ENCODE results near the gene CHMP2A. TPM values are rescaled to one million over a fixed set of nuclear protein-coding genes. Genes with fewer than 3 reads are reported as not detected.

The CHMP2A gene
- total and polyA plus RNA-seq, 2 of the 13 experiments (the other 11 are each of a cell fraction or from before 2014, with no cell fraction given) = 49.7 to 55.0 TPM

DNA sequence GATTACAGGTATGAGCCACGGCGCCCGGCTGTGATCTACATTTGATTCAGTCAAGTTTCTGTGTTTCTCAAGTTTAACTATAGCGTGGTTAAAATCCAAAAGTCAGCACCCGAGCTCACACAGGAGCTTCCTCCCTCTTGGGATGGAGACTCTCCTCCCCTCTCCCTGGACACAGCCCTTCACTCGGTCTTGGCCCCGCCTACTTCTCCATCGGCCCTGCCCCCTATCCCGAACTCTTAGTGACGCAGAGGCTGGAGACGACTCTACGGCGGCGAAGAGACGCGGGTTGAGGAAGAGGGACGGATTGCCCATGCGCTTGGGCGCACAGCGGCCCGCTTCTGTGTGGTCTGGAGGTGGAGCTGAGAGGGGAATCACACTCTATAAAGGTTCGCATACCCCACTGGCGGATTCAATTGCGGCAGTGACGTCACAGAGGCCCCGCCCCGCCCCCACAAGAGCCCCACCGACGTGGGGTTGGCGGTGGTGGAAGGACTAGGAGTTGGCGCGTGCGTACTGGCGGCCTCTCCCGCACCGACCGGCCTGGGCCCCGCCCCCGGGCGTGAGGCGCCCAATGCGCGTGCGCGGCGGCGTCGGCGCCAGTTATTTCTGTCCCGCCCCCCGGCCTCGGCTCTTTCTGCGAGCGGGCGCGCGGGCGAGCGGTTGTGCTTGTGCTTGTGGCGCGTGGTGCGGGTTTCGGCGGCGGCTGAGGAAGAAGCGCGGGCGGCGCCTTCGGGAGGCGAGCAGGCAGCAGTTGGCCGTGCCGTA, 10.9 kb downstream of the CHMP2A start, which contains the start of gene TRIM28 (continued):
- TF ChIP-seq, protein P1, sequence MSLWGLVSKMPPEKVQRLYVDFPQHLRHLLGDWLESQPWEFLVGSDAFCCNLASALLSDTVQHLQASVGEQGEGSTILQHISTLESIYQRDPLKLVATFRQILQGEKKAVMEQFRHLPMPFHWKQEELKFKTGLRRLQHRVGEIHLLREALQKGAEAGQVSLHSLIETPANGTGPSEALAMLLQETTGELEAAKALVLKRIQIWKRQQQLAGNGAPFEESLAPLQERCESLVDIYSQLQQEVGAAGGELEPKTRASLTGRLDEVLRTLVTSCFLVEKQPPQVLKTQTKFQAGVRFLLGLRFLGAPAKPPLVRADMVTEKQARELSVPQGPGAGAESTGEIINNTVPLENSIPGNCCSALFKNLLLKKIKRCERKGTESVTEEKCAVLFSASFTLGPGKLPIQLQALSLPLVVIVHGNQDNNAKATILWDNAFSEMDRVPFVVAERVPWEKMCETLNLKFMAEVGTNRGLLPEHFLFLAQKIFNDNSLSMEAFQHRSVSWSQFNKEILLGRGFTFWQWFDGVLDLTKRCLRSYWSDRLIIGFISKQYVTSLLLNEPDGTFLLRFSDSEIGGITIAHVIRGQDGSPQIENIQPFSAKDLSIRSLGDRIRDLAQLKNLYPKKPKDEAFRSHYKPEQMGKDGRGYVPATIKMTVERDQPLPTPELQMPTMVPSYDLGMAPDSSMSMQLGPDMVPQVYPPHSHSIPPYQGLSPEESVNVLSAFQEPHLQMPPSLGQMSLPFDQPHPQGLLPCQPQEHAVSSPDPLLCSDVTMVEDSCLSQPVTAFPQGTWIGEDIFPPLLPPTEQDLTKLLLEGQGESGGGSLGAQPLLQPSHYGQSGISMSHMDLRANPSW (CRISPR knock-in tag; IDR thresholded peaks at IDR 0.05; ENCODE audit: borderline replicate concordance) = peak; percentile 82; the same call in 1 of the 2 replicates
- no peak for TF ChIP-seq FOXA1 (IDR thresholded peaks at IDR 0.05)
- TF ChIP-seq FOXA1 (CRISPR knock-in tag; IDR thresholded peaks at IDR 0.05) = no peak
- TF ChIP-seq SP140L (CRISPR knock-in tag; IDR thresholded peaks at IDR 0.05; ENCODE audit: borderline replicate concordance) = no peak
- no peak; the same call in 1 of the 2 replicates for TF ChIP-seq KDM4B (CRISPR knock-in tag; IDR thresholded peaks at IDR 0.05)
- TF ChIP-seq PHF8 (CRISPR knock-in tag; IDR thresholded peaks at IDR 0.05) = peak; percentile 88
- TF ChIP-seq HNRNPUL1 (IDR thresholded peaks at IDR 0.05; ENCODE audit: low read depth, low read length) = no peak
- peak; percentile 90; the same call in 1 of the 2 replicates for TF ChIP-seq ZC3H13 (CRISPR knock-in tag; IDR thresholded peaks at IDR 0.05)
- TF ChIP-seq BATF2 (CRISPR knock-in tag; IDR thresholded peaks at IDR 0.05) = no peak
- peak; percentile 75 for TF ChIP-seq ZNF777 (CRISPR knock-in tag; IDR thresholded peaks at IDR 0.05)
- TF ChIP-seq MED8 (CRISPR knock-in tag; IDR thresholded peaks at IDR 0.05; ENCODE audit: insufficient replicate concordance) = no peak
- TF ChIP-seq ZNF616 (CRISPR knock-in tag; IDR thresholded peaks at IDR 0.05; ENCODE audit: low read depth) = peak; percentile 20; the same call in 1 of the 2 replicates
- no peak for TF ChIP-seq SOX6 (IDR thresholded peaks at IDR 0.05)
- TF ChIP-seq SOX6 (CRISPR knock-in tag; IDR thresholded peaks at IDR 0.05) = peak; percentile 53; the same call in 1 of the 2 replicates
- TF ChIP-seq, protein P2, sequence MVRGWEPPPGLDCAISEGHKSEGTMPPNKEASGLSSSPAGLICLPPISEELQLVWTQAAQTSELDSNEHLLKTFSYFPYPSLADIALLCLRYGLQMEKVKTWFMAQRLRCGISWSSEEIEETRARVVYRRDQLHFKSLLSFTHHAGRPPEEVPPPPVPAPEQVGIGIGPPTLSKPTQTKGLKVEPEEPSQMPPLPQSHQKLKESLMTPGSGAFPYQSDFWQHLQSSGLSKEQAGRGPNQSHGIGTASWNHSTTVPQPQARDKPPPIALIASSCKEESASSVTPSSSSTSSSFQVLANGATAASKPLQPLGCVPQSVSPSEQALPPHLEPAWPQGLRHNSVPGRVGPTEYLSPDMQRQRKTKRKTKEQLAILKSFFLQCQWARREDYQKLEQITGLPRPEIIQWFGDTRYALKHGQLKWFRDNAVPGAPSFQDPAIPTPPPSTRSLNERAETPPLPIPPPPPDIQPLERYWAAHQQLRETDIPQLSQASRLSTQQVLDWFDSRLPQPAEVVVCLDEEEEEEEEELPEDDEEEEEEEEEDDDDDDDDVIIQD (CRISPR knock-in tag; IDR thresholded peaks at IDR 0.05; ENCODE audit: low read depth) = peak; percentile 70
- TF ChIP-seq SRSF1 (optimal IDR thresholded peaks at IDR 0.05; ENCODE audit: low read depth, low read length) = no peak
- TF ChIP-seq BRF2 (CRISPR knock-in tag; IDR thresholded peaks at IDR 0.05) = no peak
- peak; percentile 62; the same call in 1 of the 2 replicates for TF ChIP-seq ZSCAN21 (CRISPR knock-in tag; IDR thresholded peaks at IDR 0.05; ENCODE audit: borderline replicate concordance)
- TF ChIP-seq TGIF2 (CRISPR knock-in tag; IDR thresholded peaks at IDR 0.05) = no peak
